HG02678 (cell line): ENCODE results near the gene GALNS.

Source experiments
- ATAC-seq: cut with Tn5 transposase; IDR thresholded peaks from one replicate; pipeline ENCODE4 v1.9.1; 2021; ENCODE audit warnings: mild to moderate bottlenecking, moderate library complexity; ENCODE audit not compliant: unreplicated experiment

The GALNS gene

DNA sequence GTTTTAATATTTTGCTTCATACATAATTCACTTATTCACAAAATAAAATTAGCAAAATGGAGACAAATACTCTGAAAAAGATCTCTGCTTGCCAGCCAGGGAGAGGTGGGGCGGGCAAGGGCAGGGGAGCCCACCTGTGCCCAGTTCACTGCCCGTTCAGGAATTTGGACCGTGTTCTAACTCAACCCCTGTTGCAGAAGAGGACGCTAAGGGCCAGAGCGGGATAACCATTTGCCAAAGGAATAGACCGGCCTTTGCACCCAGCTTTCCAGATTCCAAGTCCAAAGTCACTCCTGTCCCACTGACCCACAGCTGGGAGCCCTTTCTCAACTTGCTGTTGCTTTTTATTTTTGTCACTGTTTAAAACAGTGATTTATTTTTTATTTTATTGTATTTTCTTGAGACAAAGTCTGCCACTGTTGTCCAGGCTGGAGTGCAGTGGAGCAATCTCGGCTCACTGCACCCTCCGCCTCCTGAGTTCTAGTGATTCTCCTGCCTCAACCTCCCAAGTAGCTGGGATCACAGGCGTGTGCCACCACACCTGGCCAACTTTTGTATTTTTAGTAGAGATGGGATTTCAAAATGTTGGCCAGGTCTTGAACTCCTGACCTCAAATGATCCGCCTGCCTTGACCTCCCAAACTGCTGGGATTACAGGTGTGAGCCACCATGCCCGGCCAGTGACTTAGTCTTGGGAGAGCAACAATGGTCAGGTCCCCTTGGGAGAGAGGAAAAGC, 69.0 kb downstream of the GALNS start:
- ATAC-seq: no peak

DNA sequence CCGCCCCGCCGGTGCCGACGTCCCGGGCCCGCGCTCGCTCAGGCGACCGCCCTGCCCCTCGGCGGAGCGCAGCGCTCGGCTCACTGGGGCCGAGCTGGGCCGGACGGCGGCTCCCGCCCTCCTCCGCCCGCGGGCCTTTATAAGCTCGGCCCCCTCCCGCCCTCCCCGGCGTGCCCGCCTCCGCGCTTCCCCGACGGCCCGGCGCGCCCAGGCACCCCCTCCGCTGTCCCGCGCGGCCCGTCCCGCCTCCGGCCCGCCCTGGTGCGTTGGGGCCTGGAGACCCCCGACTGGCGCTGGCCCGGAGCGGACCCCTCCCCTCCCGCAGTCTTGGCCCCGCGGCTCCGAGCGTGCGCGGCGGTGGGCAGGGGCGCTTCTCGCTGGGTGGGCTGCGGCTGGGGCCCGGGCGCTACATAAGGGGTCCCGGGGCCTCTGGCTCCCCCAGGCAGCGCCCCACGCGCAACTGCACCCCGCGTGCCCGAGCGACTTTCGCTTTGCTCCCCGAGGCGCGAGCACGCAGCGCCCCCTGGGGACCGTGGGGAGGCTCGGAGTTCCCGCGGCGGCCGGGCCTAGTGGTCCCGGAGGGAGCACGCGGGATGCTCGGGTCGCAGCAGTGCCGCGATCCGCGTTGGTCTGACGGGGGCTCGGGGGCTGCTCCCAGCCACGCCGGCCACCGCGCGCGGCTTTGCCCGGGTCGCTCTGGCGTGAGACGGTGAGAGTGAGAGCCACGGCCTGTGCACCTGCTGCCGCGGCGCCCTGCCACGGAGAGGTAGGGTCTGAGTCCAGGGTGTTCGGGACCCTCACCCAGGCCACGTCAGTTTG, 71.4 kb downstream of the GALNS start, which contains the start of gene PIEZO1:
TSS of gene PIEZO1 (minus strand) at position 115 of the 819 bp plus-strand sequence. CDS start 256 bp downstream, outside the sequence.
- ATAC-seq: peak; percentile 33

DNA sequence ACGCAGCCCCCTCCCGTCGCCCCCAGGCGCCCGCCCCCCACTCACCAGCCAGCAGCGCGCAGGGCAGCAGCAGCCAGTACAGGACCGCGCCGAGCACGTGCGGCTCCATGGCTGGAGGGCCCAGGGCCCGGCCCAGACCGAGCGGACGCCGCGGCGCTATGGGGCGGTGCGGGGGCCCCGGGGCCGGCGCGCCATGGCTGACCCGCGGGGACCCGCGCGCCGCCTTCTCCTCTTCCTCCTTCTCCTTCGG, 72.0 kb downstream of the GALNS start:
- ATAC-seq: no peak

DNA sequence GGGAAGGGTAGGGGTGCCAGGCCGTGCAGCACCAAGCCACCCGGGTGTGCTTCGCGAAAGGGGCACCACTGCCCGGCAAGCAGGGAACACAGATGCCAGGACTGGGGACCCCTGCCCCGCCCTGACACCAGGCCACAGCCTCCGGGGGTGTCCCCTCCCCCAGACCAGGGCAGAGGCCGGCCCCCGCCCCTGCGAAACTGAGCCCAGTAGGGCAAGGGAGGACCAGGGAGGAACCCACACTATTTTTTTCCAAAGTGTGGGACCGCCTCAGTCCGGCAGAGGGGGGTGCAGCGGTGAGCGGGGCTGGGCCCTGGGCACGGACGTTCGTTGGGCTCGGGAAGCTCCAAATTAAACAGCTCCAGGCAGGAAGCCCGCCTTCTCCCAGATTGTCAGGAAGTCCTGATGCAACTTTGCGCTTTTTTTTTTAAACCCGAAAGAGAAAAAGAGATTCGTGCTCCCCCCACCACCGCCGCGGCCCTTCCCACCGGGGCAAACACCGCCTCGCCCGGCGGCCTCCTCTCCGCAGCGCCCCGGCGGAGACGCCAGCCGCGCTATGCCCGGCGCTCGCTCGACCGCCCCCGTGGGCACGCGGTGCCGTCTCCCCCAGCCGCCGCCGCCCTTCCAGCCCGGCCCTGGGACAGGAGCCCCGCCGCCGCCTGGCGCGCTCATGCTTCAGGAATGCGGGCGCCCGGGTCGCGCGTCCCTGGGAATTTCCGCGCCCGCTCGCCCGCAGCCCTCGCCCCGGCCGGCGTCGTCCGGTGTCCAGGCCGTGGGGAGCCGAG, 72.5 kb downstream of the GALNS start:
- ATAC-seq: peak; percentile 9

DNA sequence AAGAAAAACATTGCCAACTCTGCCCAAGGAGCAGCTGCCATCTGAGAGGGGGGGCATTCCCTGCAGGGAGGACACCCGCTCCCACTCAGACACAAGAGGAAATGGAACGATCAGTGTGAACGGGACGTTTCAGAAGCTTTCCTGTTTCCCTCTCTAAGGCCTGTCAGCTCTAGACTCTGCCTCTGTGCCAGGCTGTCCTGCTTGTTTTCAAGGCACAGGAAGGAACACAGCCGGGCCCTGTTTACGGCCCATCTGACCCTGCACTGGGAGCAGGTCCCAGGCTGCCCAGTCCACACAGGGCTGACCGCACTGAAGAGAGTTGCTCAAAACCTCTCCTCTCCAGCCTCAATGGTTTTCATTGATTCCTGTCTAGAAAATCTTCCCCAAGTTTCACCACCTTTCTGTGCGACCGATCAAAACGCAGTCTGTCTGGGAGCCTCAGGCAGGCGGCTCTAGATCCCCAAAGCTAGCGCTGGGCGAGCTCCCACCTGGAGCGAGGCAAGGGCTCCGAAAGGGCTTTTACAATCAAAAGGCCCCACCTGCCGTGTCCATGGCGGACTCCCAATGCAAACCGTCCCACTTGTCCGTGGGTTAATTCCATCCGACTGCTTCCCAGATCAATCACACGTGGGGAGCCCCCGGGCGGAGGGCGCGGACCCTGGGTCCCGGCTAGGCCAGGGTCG, 73.2 kb downstream of the GALNS start:
- ATAC-seq: no peak

DNA sequence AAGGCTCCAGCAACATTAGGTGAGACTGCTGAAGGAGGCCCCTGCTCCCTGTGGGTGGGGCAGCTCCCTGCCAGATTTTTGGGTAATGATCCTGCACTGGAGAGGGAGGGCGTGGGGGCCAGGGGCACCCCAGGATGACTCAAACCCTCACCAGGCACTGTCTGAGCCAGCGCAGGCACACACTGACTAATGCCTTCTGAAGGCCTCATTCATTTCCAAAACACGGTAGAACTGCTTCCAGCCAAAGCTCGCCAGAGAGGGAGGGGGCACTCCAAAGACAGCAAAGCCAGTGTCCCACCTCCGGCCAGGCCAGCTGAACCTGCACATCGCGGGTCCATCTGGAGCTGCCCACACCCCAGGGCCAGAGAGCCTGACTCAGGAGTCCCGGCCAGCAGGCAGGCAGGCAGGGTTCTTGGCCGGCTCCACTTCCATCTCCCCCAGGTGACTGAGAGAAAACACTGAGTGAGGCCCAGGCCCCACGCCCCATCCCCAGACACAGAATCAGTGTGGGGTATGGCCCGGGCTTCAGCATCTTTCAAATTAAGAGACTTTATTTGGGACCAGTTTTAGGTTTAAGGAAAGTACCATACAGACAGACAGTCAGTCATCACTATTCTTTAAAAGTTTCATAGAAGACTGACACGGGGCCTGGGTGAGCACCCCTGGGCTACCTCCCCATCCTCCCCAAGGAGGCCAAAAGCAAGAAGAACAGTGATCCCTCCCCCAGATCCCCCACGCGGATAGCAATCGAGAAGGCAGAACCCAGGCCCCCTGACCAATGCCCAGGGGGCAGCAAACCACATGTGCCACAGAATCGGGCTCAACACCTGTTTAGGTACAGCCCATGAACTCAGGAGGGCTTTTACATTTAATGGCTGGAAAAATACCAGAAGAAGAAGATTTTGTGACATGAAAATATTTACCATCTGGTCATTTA, 74.0 kb downstream of the GALNS start:
- no peak for ATAC-seq

DNA sequence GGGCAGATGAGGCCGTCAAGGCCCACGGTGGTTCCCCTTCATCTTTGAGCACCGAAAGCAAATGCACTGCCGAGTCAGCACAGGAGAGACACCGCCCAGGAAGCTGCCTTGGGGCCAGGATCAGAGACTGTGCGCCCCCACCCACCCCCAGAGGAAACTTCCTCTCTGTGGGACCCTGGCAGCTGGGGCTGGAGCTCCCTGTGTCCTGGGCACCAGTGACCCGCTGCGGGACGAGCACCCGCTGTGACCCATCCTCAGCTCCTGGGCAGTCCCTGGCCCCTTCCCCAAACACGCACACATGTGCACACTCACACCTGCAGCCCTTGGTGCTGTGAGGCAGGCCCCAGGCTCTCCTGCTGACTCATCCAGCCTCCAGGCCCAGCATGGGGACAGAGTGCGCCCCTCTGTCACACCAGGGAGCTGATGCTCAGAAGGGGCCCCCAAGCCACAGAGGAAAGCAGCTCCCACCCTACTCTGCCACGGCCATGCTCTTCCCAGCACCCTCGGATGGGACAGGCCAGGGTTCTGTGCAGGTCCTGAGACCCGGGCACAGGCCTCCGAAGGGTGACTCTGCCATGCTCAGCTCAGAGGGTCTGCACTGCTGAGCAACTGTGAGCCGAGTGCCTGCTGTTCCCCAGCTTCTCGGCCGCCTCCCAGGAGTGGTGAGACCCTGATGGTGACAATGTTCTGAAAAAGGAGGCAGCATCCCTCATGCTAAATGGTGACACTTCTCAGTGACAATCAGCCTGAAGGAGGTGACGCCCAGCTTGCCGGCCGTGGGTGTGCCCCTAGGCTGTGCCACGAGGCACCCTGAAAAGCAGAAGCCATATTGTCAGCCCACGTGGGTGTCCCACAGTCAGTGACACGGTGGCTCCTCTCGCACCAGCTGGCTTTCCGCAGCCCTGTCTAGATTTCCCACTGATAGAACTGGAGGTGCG, 75.3 kb downstream of the GALNS start:
- ATAC-seq: peak; percentile 39

DNA sequence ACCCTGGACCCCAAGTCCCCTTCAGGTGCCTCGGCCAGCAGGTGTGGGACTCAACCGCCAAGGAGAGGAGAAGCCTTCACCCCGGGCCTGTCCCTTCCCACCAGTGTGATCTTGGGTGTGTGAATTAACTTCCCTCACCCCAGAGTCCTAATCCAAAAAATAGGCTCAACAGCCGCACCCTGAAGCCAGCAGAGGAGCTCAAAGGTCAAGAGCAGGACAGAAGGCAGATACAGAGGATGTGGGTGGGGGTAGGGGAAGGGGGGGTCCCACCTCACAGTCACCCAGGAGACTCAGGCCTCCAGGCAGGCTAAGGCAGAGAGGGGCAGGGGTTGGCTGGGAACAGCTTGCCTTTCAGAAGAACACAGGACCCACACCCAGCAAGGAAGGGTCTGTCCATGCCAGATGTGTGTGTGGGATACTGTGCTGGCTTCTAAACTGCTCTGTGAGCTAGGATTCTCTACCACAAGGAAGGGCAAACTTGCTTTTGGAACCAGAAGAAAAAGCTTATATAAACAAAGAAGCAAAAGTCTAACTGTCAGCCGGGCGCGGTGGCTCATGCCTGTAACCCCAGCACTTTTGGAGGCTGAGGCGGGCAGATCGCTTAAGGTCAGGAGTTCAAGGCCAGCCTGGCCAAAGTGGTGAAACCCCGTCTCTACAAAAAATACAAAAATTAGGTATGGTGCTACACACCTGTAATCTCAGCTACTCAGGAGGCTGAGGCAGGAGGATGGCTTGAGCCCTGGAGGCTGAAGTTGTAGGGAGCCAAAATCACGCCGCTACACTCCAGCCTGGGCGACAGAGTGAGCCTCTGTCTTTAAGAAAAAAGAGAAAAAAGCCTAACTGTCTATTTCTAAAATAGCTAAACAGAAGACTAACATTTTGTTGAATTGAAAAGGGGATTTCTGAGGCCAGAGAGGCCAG, 76.3 kb downstream of the GALNS start:
- no peak for ATAC-seq

DNA sequence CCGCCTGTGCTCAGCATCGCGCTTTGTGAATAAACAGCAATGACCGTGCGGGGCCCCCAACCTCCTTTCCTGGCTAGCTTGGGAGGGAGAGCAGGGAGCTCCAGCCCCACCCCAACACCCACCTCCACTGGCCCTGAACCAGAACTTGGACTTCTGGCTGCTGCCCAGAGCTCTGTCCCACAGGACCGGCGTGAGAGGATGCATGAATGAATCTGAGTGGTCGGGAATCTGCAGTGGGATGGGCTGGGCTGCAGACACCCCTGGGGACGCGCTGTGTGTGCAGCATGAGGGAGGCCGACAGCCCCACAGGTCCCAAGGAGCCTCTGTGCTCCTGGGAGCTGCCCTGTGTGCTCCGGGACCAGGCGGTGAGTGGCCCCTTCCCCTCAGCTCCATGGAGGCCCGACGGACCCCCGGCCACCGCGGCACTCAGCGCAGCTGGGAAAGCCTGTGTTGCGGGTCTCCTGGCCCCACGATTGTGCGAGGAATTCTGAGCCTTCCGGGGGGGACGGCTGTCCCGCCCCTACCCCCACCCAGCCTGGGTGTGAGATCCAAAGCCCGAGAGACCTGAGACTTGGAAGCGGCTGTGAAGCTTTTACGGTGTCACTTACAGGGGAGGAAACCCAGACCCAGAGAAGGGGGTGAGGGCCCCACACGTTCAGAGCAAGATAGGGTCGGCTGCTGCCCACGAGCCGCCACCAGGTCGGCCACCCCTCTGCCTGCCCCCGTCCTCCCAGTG, 77.2 kb downstream of the GALNS start:
- ATAC-seq: no peak

DNA sequence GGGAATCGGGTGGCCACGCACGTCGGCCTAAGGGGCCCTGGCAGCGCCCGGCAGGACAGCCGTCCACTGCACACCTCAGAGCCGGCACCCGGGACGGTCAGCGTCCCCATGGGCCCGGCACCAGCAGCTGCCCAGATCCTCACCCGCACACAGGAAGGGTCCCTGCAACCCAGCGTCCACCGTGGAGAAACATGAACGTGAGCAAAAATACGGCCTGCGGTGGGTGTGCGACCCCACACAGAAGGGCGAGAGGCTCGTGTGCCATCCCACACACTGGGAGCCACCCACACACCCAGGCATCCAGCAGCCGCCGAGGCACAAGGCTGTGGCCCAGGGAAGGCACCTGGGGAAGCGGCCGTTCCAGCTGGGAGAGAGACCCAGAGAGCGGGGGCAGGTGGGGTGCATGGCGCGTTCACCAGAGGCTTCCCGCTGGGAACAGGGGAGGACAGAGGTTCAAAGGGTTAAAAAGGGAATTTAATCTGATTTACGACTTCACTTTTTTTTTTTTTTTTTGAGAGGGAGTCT, 78.1 kb downstream of the GALNS start:
- ATAC-seq: no peak

DNA sequence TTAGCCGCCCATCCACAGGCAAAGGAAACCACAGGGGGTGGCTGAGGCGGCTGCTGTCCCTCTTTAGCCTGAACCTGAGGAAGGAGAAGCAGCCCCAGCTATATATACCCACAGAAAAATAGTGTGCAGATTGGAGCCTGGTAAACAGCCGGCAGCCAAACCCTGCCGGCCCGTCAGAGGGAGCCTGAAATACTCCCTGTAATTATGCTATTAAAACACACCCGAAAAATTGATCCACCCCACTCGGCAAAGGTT, 78.5 kb downstream of the GALNS start:
- no peak for ATAC-seq

DNA sequence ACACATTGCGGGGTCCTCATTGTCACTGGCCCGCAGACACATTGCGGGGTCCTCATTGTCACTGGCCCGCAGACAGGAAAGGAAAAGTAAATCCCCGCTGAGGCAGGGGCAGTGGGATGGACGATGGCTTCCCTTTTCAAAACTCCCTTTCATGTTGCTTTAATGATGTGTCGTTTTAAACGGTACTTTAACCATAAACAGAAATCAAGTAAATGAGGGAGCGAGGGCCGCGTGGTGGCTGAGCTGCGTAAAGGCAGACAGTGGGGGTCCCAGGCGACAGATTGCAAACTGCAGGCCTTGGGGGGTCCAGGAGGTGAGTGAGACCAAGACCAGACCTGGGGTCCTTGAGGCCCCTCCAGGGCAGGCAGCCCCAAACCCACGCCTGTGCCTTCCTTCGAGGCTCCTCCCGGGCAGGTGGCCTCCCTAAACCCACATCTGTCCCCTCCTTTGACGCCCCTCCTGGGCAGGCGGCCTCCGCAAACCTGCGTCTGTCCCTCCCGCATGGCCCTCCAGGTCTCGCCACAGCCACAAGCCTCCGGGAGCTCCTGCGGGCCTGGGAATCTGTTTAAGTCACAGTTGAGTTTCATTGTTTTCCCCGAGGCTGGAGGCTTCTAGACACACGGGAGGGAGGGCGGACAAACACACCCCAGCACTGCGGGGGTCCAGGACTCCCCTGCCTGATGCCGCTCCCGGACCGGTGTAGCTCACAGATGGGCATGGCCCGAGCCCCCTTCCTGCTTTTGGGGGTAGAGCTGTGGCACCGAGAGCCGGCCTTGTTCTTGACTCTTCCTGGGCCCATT, 79.1 kb downstream of the GALNS start:
- ATAC-seq: no peak

DNA sequence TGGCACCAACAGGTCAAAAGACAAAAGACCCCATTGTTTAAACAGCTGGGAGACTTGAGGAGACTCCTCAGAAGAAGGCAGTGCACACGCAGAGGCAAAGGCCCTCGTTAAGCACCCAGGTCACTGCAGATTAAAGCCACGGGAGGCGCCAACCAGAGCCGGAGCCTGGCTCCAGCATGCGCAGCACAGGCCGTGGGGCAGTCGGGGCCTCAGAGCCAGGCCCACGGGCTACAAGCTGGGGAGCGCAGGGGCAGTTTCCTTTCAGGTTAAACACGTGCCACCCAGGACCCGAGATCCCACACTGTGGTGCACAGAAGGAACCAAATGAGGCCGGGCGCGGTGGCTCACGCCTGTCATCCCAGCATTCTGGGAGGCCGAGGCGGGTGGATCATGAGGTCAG, 80.9 kb downstream of the GALNS start:
- ATAC-seq: no peak

DNA sequence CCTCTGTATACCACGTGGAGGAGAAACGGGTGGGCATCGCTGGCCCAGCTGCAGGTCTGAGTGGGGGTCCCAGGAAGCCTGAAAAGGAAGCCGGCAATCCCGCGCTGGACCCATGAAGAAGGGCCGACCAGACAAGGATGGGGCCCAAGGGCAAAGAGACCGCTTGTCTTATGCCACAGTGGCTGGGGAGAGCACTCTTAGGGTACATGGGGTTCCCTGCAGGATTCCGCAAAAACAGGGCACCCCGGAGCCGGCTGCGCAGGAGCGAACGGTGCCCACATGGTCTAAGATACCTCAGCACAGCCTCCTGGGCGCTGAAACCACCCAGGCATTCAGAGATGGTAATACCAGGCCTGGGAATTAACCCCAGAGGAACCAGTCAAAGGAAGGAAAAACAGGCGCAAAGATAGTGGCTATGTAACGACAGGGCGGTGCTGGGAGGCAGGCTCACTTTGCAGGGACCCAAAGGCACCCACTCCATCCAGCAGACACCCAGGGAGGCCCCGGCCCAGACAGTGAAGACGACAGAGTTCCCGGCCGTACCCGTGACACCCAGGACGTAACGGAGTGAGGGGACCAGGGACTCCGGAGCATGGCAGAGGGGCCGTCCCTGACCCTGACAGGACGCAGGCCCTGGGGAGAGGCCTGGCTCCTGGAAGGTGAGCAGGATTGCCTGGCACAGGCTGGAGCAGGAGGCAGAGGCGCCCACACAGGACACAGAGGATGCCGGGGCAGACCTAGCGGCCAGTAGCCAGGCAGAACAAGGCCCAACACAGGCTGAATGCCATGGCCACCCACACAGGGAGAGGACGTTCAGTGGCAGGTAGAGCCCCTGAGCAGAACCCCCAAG, 82.0 kb downstream of the GALNS start:
- ATAC-seq: no peak

DNA sequence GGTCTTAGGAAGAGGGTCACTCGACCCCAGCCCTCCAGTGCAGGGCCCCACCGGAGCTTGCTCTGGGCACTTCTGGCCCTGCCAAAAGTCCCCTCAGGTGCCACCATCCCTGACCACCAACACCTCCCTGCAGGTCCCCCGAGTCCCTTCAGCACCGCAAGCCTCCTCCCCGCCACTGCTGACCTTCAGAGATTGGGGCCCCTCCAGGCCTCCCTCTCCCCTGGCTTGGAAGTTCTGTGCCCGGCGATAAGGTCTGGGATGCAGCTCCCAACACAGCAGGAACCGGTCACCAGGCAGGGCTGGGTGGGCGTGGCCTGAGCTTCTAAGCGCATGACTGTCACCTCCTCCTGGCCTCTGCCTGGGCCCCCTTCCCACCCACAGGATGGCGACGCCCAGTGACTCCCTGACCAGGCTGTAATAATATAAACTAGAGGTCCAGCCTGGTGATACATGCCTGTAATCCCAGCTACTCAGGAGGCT, 82.9 kb downstream of the GALNS start:
- ATAC-seq: no peak
